ENCODE results near the gene DNASE1L3. TPM values are rescaled to one million over a fixed set of nuclear protein-coding genes. Genes with fewer than 3 reads are reported as not detected.

The DNASE1L3 gene
- total RNA-seq, 1 experiment from 2014 or later, result not detected

DNA sequence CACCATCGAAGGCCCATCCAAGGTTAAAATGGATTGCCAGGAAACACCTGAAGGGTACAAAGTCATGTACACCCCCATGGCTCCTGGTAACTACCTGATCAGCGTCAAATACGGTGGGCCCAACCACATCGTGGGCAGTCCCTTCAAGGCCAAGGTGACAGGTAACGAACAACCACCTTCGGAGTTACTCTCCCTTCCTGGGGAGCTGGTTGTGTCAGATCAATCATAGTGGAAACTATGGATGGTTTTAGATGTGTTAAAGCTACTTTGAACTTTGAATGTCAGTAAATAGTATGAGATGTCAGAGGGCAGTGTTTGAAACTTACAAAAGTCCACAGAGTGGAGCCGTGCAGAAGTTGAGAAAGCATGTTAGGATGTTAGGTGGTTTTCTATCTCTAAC, 42.3 kb downstream of the DNASE1L3 start:
- CTCF ChIA-PET, result interaction anchor here (0.6 kb wide), 1 partner anchor 188 kb away, joined by 3 read pairs; no protein-coding TSS in a partner anchor
- intact Hi-C loops (cut with micrococcal nuclease; ENCODE audit: unreplicated experiment), result no loop called here
- H3K9me3 Mint-ChIP-seq (ENCODE audit: low read depth, unreplicated experiment), result no peaks in the 10 kb centered on the region
- TF ChIP-seq, protein P1, sequence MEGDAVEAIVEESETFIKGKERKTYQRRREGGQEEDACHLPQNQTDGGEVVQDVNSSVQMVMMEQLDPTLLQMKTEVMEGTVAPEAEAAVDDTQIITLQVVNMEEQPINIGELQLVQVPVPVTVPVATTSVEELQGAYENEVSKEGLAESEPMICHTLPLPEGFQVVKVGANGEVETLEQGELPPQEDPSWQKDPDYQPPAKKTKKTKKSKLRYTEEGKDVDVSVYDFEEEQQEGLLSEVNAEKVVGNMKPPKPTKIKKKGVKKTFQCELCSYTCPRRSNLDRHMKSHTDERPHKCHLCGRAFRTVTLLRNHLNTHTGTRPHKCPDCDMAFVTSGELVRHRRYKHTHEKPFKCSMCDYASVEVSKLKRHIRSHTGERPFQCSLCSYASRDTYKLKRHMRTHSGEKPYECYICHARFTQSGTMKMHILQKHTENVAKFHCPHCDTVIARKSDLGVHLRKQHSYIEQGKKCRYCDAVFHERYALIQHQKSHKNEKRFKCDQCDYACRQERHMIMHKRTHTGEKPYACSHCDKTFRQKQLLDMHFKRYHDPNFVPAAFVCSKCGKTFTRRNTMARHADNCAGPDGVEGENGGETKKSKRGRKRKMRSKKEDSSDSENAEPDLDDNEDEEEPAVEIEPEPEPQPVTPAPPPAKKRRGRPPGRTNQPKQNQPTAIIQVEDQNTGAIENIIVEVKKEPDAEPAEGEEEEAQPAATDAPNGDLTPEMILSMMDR (IDR thresholded peaks at IDR 0.05; ENCODE audit: unreplicated experiment), result no peak
- no peaks in the 10 kb centered on the region for H3K27me3 Mint-ChIP-seq (ENCODE audit: unreplicated experiment)
- DNase-seq, result no peak
- H3K4me1 Mint-ChIP-seq (ENCODE audit: low read depth, unreplicated experiment), result peaks cover 24% of the 10 kb centered on the region
- peaks cover 47% of the 10 kb centered on the region for H3K36me3 Mint-ChIP-seq (ENCODE audit: insufficient read depth, unreplicated experiment)
- BruUV-seq (replicated peaks), result no TSS peak
- no peak overlapping the region for H3K27ac Mint-ChIP-seq (ENCODE audit: unreplicated experiment)
- no peak overlapping the region for H3K4me3 Mint-ChIP-seq (ENCODE audit: low read depth, unreplicated experiment)

DNA sequence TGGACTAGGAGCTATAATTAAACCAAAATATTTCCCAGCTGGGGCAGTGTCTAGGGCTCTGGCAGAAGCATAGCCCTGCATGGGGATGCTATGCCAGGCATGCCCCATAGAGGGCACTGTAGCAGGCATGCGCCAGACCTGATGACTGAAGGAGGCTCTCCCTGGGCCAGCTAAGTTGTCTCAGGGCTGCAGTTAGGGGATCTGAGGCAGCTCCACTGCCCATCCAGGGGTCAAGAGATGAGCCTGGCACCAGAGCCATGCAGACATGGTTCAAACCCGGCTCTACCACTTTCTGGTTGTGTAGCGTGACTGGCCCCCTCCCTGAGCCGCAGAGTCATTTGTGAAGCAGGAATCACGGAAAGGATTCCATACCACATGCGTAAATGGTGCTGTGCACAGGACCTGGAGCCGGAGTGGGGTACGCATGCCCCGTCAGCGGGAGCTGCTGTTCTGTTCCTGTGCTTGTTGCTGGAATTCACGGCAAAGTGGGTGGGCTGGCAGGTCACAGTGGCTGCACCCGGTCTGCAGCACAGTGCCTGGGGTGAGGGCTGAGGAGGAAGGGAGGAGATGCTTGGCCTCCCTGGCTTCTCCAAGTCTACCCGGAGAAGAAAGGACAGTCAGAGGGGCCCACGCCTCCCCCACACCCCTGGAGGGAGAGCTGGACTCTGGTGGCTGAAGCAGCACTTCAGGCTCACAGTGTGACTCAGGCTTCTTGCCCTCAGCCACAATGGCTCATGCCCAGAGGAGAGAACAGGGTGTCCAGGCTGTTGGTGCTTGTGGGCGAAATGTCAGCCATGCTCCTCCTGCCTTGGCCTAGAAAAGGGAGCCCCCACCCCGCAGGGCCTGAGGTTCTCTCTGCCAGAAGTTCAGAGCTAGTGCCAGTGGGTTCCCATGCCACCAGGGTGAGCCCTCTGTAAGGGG, 43.1 kb downstream of the DNASE1L3 start:
- BruUV-seq (replicated peaks), result no TSS peak
- intact Hi-C loops (cut with micrococcal nuclease; ENCODE audit: unreplicated experiment), result no loop called here
- H3K4me1 Mint-ChIP-seq (ENCODE audit: low read depth, unreplicated experiment), result peaks cover 23% of the 10 kb centered on the region
- H3K27me3 Mint-ChIP-seq (ENCODE audit: unreplicated experiment), result no peaks in the 10 kb centered on the region
- no peak overlapping the region for H3K4me3 Mint-ChIP-seq (ENCODE audit: low read depth, unreplicated experiment)
- TF ChIP-seq, protein P1 (IDR thresholded peaks at IDR 0.05; ENCODE audit: unreplicated experiment), result peak; percentile 76
- no peaks in the 10 kb centered on the region for H3K9me3 Mint-ChIP-seq (ENCODE audit: low read depth, unreplicated experiment)
- H3K36me3 Mint-ChIP-seq (ENCODE audit: insufficient read depth, unreplicated experiment), result peaks cover 53% of the 10 kb centered on the region
- CTCF ChIA-PET, result interaction anchor here (0.5 to 0.8 kb wide), 3 partner anchors 20 to 373 kb away, joined by 3 to 6 read pairs (median 3); no protein-coding TSS in a partner anchor
- peak; percentile 77 for DNase-seq
- H3K27ac Mint-ChIP-seq (ENCODE audit: unreplicated experiment), result no peak overlapping the region

DNA sequence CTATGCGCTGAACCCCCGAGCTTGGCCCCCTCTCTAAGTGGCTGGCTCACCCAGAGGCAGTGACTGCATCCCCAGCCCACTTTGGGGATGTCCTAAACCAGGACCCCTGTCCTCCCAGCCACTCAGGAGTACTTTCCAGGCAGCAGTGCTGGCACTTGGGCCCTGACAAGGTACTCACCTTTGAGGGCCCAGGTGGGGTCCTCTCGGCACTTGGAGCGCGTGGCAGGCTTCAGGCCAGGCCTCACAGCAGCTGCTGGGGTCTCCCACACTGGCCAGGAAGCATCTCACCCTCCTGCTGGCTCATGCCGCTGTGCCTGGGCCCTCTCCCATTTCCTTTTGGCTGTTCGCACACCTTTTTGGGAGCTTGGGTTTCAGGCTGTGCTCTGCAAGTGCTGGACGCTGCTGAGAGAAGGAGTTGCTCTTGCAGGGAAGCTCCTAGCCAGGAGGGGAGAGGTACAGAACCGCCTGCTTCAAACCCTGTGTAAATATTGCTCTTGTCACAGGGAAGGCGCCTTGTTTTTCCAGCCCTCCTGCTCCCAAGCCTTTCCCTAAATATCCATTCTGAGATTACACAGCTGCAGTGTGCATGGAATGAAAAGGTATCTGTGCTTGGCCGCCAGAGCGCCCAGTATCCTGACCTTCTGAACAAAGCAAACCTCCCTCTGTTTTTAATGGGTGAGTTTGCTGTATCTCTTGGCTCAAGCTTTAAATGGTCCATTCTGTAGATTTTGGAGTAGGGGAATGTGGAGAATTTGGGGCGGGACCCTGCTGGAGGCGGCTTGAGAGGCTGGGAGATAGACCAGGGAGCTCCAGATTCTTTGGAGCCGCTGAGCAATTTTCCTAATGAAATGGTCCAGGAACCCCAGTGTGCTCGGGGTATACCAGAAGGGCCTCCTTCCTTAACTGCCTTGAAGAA, 45.6 kb downstream of the DNASE1L3 start:
- DNase-seq, result no peak
- CTCF ChIA-PET, result interaction anchor here (0.6 to 1.1 kb wide), 2 partner anchors 14 to 158 kb away, joined by 3 read pairs; no protein-coding TSS in a partner anchor
- intact Hi-C loops (cut with micrococcal nuclease; ENCODE audit: unreplicated experiment), result no loop called here
- TF ChIP-seq, protein P1 (IDR thresholded peaks at IDR 0.05; ENCODE audit: unreplicated experiment), result no peak
- Mint-ChIP-seq H3K9me3 (ENCODE audit: low read depth, unreplicated experiment) (peaks cover 2% of the 10 kb centered on the region), H3K27ac (ENCODE audit: unreplicated experiment) (no peak overlapping the region), H3K36me3 (ENCODE audit: insufficient read depth, unreplicated experiment) (peaks cover 59% of the 10 kb centered on the region), H3K27me3 (ENCODE audit: unreplicated experiment) (no peaks in the 10 kb centered on the region), H3K4me1 (ENCODE audit: low read depth, unreplicated experiment) (peaks cover 44% of the 10 kb centered on the region), H3K4me3 (ENCODE audit: low read depth, unreplicated experiment) (no peak overlapping the region)
- no TSS peak for BruUV-seq (replicated peaks)

DNA sequence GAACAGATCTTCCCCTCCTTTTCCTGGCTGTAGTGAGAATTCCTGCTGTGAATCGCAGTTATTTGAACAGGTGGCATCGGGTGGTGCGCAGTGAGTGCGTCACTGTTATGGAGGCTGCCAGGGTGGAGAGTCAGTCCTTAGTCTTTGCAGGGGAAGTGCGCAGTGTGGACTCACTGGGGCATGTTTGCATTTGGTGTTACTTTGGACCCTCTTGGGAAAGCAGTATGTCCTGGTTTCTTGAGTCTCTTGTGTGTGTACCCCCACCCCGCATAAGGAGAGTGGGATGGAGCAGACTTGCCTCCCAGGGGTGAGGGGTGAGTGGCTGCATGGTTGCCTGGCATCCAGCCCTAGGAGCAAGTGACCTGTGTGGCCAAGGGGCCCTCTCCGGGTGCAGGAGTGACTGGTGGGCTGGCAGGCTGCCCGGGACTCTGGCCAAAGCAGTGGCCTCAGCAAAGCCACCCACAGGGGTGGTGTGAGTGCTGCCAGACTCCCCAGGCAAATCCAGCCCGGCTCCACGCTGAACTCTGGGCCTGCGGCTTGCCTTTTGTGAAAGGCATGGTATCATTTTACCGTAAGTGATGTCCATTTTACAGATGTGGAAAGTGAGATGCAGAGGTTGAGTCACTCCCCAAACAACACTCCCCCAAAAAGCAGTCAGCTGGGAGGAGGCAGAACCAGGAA, 46.4 kb downstream of the DNASE1L3 start:
- no peaks in the 10 kb centered on the region for H3K27me3 Mint-ChIP-seq (ENCODE audit: unreplicated experiment)
- H3K27ac Mint-ChIP-seq (ENCODE audit: unreplicated experiment), result peak overlapping the region; percentile 38
- H3K4me1 Mint-ChIP-seq (ENCODE audit: low read depth, unreplicated experiment), result peaks cover 44% of the 10 kb centered on the region
- DNase-seq, result peak; percentile 74
- no peak overlapping the region for H3K4me3 Mint-ChIP-seq (ENCODE audit: low read depth, unreplicated experiment)
- peaks cover 63% of the 10 kb centered on the region for H3K36me3 Mint-ChIP-seq (ENCODE audit: insufficient read depth, unreplicated experiment)
- no TSS peak for BruUV-seq (replicated peaks)
- CTCF ChIA-PET, result no interaction called here
- H3K9me3 Mint-ChIP-seq (ENCODE audit: low read depth, unreplicated experiment), result peaks cover 2% of the 10 kb centered on the region
- intact Hi-C loops (cut with micrococcal nuclease; ENCODE audit: unreplicated experiment), result no loop called here
- TF ChIP-seq, protein P1 (IDR thresholded peaks at IDR 0.05; ENCODE audit: unreplicated experiment), result no peak
